ENCODE results near the gene GABBR2.
A peak's percentile ranks its signal among the peaks of the same experiment; 100 is the strongest.

GRCh38 chr9:98255578-98256296, 453.0 kb downstream of the GABBR2 start, which contains the start of gene TBC1D2:
- peak; percentile 30 for TF ChIP-seq CTCF (conservative IDR thresholded peaks at IDR 0.05; ENCODE audit: low read depth, low read length)
- TF ChIP-seq EZH2 (IDR thresholded peaks at IDR 0.05; ENCODE audit: borderline replicate concordance, low read depth, low read length, poor library complexity, severe bottlenecking), result no peak

All from A673 (cell line).